ENCODE results near the gene S1PR3. TPM values are rescaled to one million over a fixed set of nuclear protein-coding genes. Genes with fewer than 3 reads are reported as not detected.

Gene S1PR3
- total and polyA plus RNA-seq, 9 of the 15 experiments (the other 6 are each of a cell fraction or from before 2014, with no cell fraction given): 0.03 to 2.0 (median 0.29) TPM

DNA sequence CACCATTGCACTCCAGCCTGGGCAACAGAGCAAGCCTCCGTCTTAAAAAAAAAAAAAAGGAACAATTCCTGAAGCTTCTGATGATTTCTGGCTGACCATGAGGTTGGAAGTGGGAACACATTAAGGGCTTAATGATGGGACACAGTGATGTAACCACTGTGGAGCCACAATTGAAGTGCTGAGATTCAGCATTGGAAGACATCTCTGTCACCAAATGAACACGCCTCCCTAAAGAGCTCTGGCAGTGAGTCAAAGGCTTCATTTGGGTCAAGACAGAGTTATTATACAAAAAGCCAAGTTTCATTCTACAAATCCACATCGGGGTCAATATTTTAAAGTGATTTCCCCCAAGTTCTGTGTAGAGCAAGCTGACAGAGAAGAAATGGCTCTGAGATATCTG, 4.5 kb upstream of the S1PR3 start:
- intact Hi-C loops (cut with micrococcal nuclease) (loop anchor here (10.0 kb wide), 1 partner anchor 112 kb away; no protein-coding TSS in a partner anchor), in situ Hi-C loops (cut with MboI) (no loop called here)
- Histone ChIP-seq H2AFZ (ENCODE audit: low read depth, low read length) (no peak overlapping the region), H3K27me3 (ENCODE audit: control insufficient read depth in 2 of 2, insufficient read depth in 2 of 2, low read length in 2 of 2) (peaks cover 0 to 8% of the 10 kb centered on the region in 2 experiments; a peak in 1 of 5 replicates), H3K4me2 (ENCODE audit: insufficient read depth, low read length) (no peak overlapping the region), H3K36me3 (ENCODE audit: control insufficient read depth, insufficient read depth, low read length) (no peaks in the 10 kb centered on the region), H3K4me3 (no peak overlapping the region), H3K79me2 (ENCODE audit: control insufficient read depth, insufficient read depth, low read length) (no peaks in the 10 kb centered on the region), H3K9me3 (replicated peaks; ENCODE audit: control insufficient read depth, insufficient read depth, low read depth, low read length) (no peaks in the 10 kb centered on the region), H4K20me1 (replicated peaks; ENCODE audit: control insufficient read depth, insufficient read depth, low read length) (no peaks in the 10 kb centered on the region), H3K27ac (ENCODE audit: extremely low read depth, low read depth, low read length) (no peak overlapping the region), H3K4me1 (replicated peaks in 1 of 2; ENCODE audit: control insufficient read depth in 2 of 2, insufficient read depth in 2 of 2, low read length in 2 of 2) (peaks cover 0 to 10% of the 10 kb centered on the region in 2 experiments; a peak in 3 of 5 replicates), H3K9me1 (ENCODE audit: control insufficient read depth, insufficient read depth, low read length) (no peaks in the 10 kb centered on the region), H3K9ac (ENCODE audit: insufficient read depth in 1 of 2, low read depth in 2 of 2, low read length in 2 of 2) (no peak overlapping the region)
- POLR2A ChIA-PET: no interaction called here
- CTCF ChIA-PET (ENCODE audit: low intra/inter-chr PET ratio): interaction anchor here (0.6 kb wide), 1 partner anchor 408 kb away, joined by 3 read pairs; no protein-coding TSS in a partner anchor
- WGBS (ENCODE audit: insufficient coverage, low coverage, missing lambda C conversion rate): 3% methylated on average over 3 of the region's 3 CpGs
- FAIRE-seq (no peak), DNase-seq (ENCODE audit: extremely low read depth in 1 of 4, low spot score in 3 of 4) (no peak), ATAC-seq (no peak)
- no TSS peak for BruUV-seq (replicated peaks)
- TF ChIP-seq BCL6 (CRISPR knock-in tag; IDR thresholded peaks at IDR 0.05) (no peak), CBX5 (IDR thresholded peaks at IDR 0.05; ENCODE audit: borderline replicate concordance, low read depth) (no peak), XRCC3 (IDR thresholded peaks at IDR 0.05) (no peak), ZNF76 (CRISPR knock-in tag; IDR thresholded peaks at IDR 0.05; ENCODE audit: borderline replicate concordance) (no peak), CBFA2T2 (conservative IDR thresholded peaks at IDR 0.05) (no peak), CBX8 (IDR thresholded peaks at IDR 0.05; ENCODE audit: borderline replicate concordance, extremely low read depth, low read depth, low read length, poor library complexity, severe bottlenecking) (no peak), LEF1 (IDR thresholded peaks at IDR 0.05) (no peak)
